ENCODE data around the gene SUCLG2.

- TF ChIP-seq CTCF (optimal IDR thresholded peaks at IDR 0.05 in 1 of 3, IDR thresholded peaks at IDR 0.05 in 1 of 3, conservative IDR thresholded peaks at IDR 0.05 in 1 of 3; ENCODE audit: extremely low read depth in 1 of 3, insufficient read depth in 2 of 3, low read length in 3 of 3), result no peak
- TF ChIP-seq EZH2 (IDR thresholded peaks at IDR 0.05; ENCODE audit: low read length), result no peak
Measured at GRCh38 chr3:67678665-67679064, 24.3 kb upstream of the SUCLG2 start.
